ENCODE results near the gene AIPL1. TPM values are rescaled to one million over a fixed set of nuclear protein-coding genes. Genes with fewer than 3 reads are reported as not detected.

The AIPL1 gene
- not detected in 2 replicates for total RNA-seq (2013; cell fraction: nucleolus; rRNA removed)
- total RNA-seq (2014; rRNA removed): 0.16 TPM in 1 of 2 replicates, not detected in the other
- total RNA-seq (2014; rRNA removed; fragmentation: Illumina TruSeq; extraction: Trizol): not detected in 2 replicates
- not detected in 2 replicates for total RNA-seq (2021)
- not detected for polyA plus RNA-seq (2011; ENCODE audit: low read depth)
- not detected in 2 replicates for polyA plus RNA-seq (2011; rRNA removed)
- polyA plus RNA-seq (2011; cell fraction: cytosol; rRNA removed): not detected in 2 replicates
- polyA plus RNA-seq (2011; cell fraction: nucleus; rRNA removed): not detected in 2 replicates
- polyA plus RNA-seq (2012): not detected in 2 replicates
- polyA plus RNA-seq (2014; fragmentation: Illumina TruSeq; extraction: Trizol): not detected in 2 replicates
- not detected for polyA plus RNA-seq (2014; fragmentation: Nextera tagmentation; extraction: Ambion mirVana)
- polyA plus RNA-seq (2014; rRNA removed): not detected in 2 replicates
- polyA plus RNA-seq (2016; fragmentation: Nextera tagmentation; extraction: Ambion mirVana): not detected
- not detected in 2 replicates for polyA minus RNA-seq (2011; rRNA and poly(A)+ RNA removed)
- polyA minus RNA-seq (2011; cell fraction: cytosol; rRNA and poly(A)+ RNA removed): not detected in 2 replicates
- polyA minus RNA-seq (2011; cell fraction: nucleus; rRNA and poly(A)+ RNA removed): not detected in 2 replicates
- Bru-seq, nascent RNA: not detected
- BruChase-seq, experiment 1, labeled RNA remaining after a 6-hour chase: not detected
- not detected for BruChase-seq, experiment 2, labeled RNA remaining after a 2-hour chase
- long read RNA-seq, experiment 1: 0 reads
- long read RNA-seq, experiment 2: 0 reads

- CTCF ChIA-PET: interaction anchor here (1.1 to 2.2 kb wide), 7 partner anchors 8 to 986 kb away, joined by 3 to 23 read pairs (median 8); no protein-coding TSS in a partner anchor
- no peaks in the 10 kb centered on the region for H4K20me1 ChIP-seq (ENCODE audit: control insufficient read depth, insufficient read depth)
- RAD21 ChIA-PET (ENCODE audit: unreplicated experiment): interaction anchor here (1.4 kb wide), 1 partner anchor 849 kb away, joined by 5 read pairs; no protein-coding TSS in a partner anchor
- in situ Hi-C loops (cut with MboI) (no loop called here), intact Hi-C loops (cut with micrococcal nuclease; ENCODE audit: unreplicated experiment) (loop anchor here (5.0 kb wide), 1 partner anchor 848 kb away; no protein-coding TSS in a partner anchor)
- H3K4me3 ChIP-seq: no peak within 1 kb of the TSS
- FAIRE-seq: no peak
- H2AFZ ChIP-seq (ENCODE audit: control insufficient read depth, low read depth, low read length): no peak within 1 kb of the TSS
- H3K79me2 ChIP-seq (ENCODE audit: control insufficient read depth, insufficient read depth, low read length): no peaks in the 10 kb centered on the region
- no peak within 1 kb of the TSS for H3K27ac ChIP-seq (ENCODE audit: control insufficient read depth, insufficient read depth)
- DNase-seq (ENCODE audit: low read depth, low spot score): no peak
- no peaks in the 10 kb centered on the region; the same call in 1 of the 3 replicates for H3K9me3 ChIP-seq (replicated peaks; ENCODE audit: control insufficient read depth, insufficient read depth, low read length)
- no peak within 1 kb of the TSS for H3K9ac ChIP-seq (ENCODE audit: control insufficient read depth, insufficient read depth, low read length)
- no peak within 1 kb of the TSS for H3K4me2 ChIP-seq (ENCODE audit: control insufficient read depth, insufficient read depth)
- POLR2A ChIA-PET: no interaction called here
- BruUV-seq (replicated peaks): no TSS peak
- H3K4me1 ChIP-seq (ENCODE audit: control insufficient read depth, insufficient read depth, low read length): no peaks in the 10 kb centered on the region
- no peak for ATAC-seq
- WGBS (ENCODE audit: insufficient coverage, insufficient replicate concordance, low lambda C conversion rate, missing lambda C conversion rate): 64% methylated on average over 16 of the region's 16 CpGs
- no peaks in the 10 kb centered on the region for H3K36me3 ChIP-seq (ENCODE audit: control insufficient read depth in 2 of 2, insufficient read depth in 2 of 2, low read length in 1 of 2)
- SMC1A ChIA-PET (ENCODE audit: uncharacterized antibody, unreplicated experiment): no interaction called here
- no peaks in the 10 kb centered on the region for H3K27me3 ChIP-seq (replicated peaks in 1 of 2; ENCODE audit: control insufficient read depth in 2 of 2, insufficient read depth in 2 of 2, low read length in 1 of 2)
- TF ChIP-seq TCF7 (IDR thresholded peaks at IDR 0.05; ENCODE audit: borderline replicate concordance): no peak
- TF ChIP-seq BRCA1 (IDR thresholded peaks at IDR 0.05; ENCODE audit: low read depth, low read length): no peak
- no peak for TF ChIP-seq CBX3 (IDR thresholded peaks at IDR 0.05; ENCODE audit: borderline replicate concordance, low read depth)
- no peak for TF ChIP-seq CBFB (IDR thresholded peaks at IDR 0.05; ENCODE audit: low read depth)
- no peak for TF ChIP-seq RFX5 (IDR thresholded peaks at IDR 0.05; ENCODE audit: low read depth, low read length)
- TF ChIP-seq EED (IDR thresholded peaks at IDR 0.05; ENCODE audit: low read depth): no peak
- no peak for TF ChIP-seq CREM (IDR thresholded peaks at IDR 0.05; ENCODE audit: low read depth)
- TF ChIP-seq BCL3 (IDR thresholded peaks at IDR 0.05; ENCODE audit: borderline replicate concordance, insufficient read depth, low read depth, low read length, poor library complexity, severe bottlenecking): no peak
- TF ChIP-seq HSF1 (IDR thresholded peaks at IDR 0.05; ENCODE audit: low read depth, low read length): no peak
- no peak for TF ChIP-seq ZBED1 (IDR thresholded peaks at IDR 0.05; ENCODE audit: borderline replicate concordance)
- no peak for TF ChIP-seq ZBTB4 (CRISPR knock-in tag; IDR thresholded peaks at IDR 0.05)
- no peak for TF ChIP-seq ZNF24 (IDR thresholded peaks at IDR 0.05)
- no peak for TF ChIP-seq ZNF384 (IDR thresholded peaks at IDR 0.05; ENCODE audit: borderline replicate concordance, low read depth, low read length)
Measured at GRCh38 chr17:6435051-6435450, at the start of gene AIPL1. Gene AIPL1 (minus strand): TSS chr17:6435121. CDS start chr17:6435104, 17 bp downstream.
